IPS DF 4.7 (cell line): ENCODE data around the gene ZNF573.
"Not testable (repeated sequence)": the region's sequence is repeated elsewhere in the genome, so short reads cannot be mapped to it uniquely, and the experiment has no call there.

Experiments used
- DNase-seq: peaks from one replicate; pipeline ENCODE4 v3.0.0-alpha.2; 2013; ENCODE audit warnings: low spot score; ENCODE audit errors: extremely low read depth

The ZNF573 gene

GRCh38 chr19:37779127-37780005 lies at the start of gene ZNF573:
Gene ZNF573 (minus strand): TSS chr19:37779586. CDS start chr19:37773729, 5,857 bp downstream.
- peak; percentile 58 for DNase-seq

DNA sequence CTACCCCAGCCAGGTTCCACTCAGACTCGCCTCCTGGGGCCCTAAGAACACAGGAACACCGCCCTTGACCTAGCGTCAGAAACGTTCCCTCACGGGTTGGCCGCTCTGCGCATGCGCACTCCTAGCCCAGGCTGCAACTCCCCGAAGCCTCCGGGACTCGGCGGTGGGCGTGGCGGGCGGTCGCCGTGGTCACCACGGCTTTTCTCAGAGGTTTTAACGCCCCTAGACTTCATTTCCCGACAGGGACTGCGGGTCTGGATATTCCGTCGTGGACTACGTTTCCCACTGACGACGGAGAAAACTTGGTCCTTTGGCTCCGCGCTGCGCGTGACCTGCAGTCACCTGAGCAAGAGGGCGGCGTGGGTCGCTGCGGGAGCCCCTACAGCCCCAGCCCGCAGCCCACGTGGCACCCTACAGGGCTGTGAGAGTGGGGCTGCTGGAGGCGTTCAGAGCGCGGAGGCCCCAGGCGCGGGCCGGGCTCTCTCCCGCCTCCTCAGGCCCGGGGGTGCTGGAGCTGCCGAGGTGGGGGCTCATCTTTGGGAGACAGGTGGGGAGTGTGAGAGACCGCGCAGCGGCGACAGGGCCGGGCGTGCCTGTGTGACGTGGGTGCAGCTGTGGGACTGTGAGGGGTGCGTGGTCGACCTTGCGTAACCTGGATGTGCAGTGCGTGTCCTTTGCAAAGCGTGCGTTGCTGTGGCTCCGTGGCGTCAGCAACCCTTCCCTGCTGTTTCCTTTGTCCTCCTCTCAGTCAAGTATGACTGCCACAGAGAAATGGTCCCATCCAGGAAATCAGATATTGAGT lies 38.0 kb upstream of the ZNF573 start:
- peak; percentile 75 for DNase-seq

DNA sequence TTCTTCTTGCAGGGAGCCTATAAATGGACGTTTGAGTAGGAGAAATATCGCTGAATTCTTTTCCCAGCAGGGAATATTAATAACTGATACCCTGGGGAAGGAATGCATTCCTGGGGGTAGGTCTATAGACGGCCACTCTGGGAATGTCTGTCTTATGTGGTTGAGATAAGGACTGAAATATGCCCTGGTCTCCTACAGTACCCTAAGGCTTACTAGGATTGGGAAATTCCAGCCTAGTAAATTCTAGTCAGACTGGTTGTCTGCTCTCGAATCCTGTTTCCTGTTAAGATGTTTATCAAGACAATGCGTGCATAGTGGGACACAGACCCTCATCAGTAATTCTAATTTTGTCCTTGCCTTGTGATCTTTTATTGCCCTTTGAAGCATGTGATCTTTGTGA lies 36.2 kb upstream of the ZNF573 start:
- DNase-seq: not testable (repeated sequence)

- no peak for DNase-seq
These were observed 34.0 kb upstream of the ZNF573 start for GRCh38 chr19:37813340-37813739.

DNA sequence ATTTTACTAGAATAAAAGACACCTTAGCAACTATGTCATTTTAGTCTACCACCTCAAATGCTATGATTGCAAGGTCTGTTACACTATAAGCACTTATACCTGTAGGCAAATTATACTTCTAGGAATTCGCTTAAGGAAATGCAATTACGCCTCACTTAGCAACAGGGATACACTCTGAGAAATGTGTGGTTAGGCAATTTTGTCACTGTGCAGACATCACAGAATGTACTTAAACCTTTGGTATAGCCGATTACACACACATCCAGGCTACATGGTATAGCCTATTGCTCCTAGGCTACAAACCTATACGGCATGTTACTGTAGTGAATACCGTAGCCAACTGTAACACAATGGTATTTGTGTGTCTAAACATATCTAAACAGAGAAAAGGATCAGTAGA lies 30.0 kb upstream of the ZNF573 start:
- DNase-seq: no peak

- no peak for DNase-seq
These were observed 24.0 kb upstream of the ZNF573 start for GRCh38 chr19:37803249-37803840.

- DNase-seq: no peak
These were observed 11.0 kb upstream of the ZNF573 start for GRCh38 chr19:37790244-37790925.

GRCh38 chr19:37778613-37779126 lies 716 bp downstream of the ZNF573 start:
- no peak for DNase-seq

GRCh38 chr19:37770985-37771384 lies 8.4 kb downstream of the ZNF573 start:
- no peak for DNase-seq

GRCh38 chr19:37763488-37763887 lies 15.9 kb downstream of the ZNF573 start:
- no peak for DNase-seq

GRCh38 chr19:37757683-37758082 lies 21.7 kb downstream of the ZNF573 start:
- DNase-seq: not testable (repeated sequence)

- DNase-seq: no peak
These were observed 41.0 kb downstream of the ZNF573 start for GRCh38 chr19:37738371-37738770.

- no peak for DNase-seq
These were observed 54.2 kb downstream of the ZNF573 start for GRCh38 chr19:37725181-37725580.

DNA sequence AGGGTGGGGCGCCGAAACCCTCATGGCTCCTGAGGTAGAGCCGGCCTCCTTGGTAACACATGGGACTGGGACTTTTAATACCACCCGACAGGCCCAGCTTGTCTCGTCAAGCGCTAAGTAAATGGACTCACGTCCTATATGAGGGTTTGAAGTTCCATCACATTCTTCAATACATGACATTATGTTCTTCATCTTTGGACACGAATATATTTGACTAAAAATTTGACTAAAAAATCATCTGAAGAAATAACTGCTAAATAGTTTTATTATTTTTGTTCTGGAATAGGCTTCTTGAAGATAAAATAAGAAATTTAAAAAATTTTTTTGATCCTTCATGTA lies 59.5 kb downstream of the ZNF573 start:
- no peak for DNase-seq

GRCh38 chr19:37719111-37719926 lies 60.1 kb downstream of the ZNF573 start, which contains the start of gene ZNF607:
Gene ZNF607 (minus strand): TSS chr19:37719761. CDS start chr19:37711618, 8,143 bp downstream.
- peak; percentile 93 for DNase-seq

GRCh38 chr19:37718304-37718703 lies 61.1 kb downstream of the ZNF573 start:
- DNase-seq: no peak

- DNase-seq: no peak
These were observed 63.2 kb downstream of the ZNF573 start for GRCh38 chr19:37716140-37716539.

DNA sequence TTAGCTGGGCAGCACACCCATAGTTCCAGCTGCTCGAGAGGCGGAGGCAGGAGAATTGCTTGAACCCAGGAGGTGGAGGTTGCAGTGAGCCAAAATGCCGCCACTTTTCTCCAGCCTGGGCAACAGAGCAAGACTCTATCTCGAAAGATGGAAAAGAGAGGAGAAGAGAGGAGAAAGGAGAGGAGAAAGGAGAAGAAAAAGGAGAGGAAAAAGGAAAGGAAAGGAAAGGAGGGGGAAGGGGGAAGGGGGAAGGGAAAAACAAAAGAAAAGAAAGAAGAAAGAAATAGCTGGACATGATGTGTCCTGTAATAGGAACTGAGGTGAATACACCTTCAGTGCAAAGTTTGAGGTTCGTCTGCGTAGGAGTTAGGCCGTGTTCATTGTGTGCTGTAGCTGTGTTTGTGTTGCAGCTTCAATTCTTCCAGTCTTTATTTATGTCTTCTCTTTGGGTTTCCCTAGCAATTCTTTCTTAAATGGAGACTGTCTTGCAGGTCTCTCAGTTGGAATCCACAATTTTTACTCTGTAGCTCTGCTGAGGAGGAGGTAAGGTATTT lies 73.3 kb downstream of the ZNF573 start:
- no peak for DNase-seq

- DNase-seq: no peak
These were observed 80.3 kb downstream of the ZNF573 start for GRCh38 chr19:37699057-37699456.

DNA sequence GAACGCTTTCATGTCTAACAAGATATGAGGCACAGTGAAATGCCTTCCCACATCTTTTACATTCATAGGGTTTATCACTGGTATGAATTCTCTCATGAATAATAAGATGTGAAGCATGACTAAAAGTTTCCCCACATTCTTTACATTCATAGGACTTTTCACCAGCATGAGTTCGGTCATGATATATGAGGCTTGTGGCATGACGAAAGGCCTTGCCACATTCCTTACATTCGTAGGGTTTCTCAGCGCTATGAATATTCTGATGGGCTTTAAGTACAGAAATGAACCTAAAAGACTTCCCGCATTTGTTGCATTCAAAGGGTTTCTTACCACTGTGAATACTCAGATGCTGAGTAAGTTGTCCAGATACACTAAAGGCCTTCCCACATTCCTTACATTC lies 81.2 kb downstream of the ZNF573 start:
- DNase-seq: no peak
